Endometrial microvascular endothelial cells (primary cell): ENCODE results near the gene KIAA0319L. TPM values are rescaled to one million over a fixed set of nuclear protein-coding genes. Genes with fewer than 3 reads are reported as not detected.

Source experiments
- in situ Hi-C: cut with HindIII; loops from 2 replicates; pipeline ENCODE4 v1.10.0; 2017; ENCODE audit warnings: low sequenced_read_pairs, low pct_unique_long_range_greater_than_20kb; ENCODE audit errors: inconsistent ontology term
- total RNA-seq: library from RNA; depleted of rRNA; stranded (reverse); fragments of >200 nt; gene quantifications from one replicate; pipeline ENCODE4 v1.2.3, GENCODE V29; 2015; ENCODE audit errors: inconsistent ontology term

KIAA0319L gene
- total RNA-seq, 1 donor from 2014 or later: 40.9 TPM

GRCh38 chr1:35567947-35568558 lies 10.8 kb upstream of the KIAA0319L start:
- in situ Hi-C loops: loop anchor here (5.0 to 25.0 kb wide), 2 partner anchors 111 to 169 kb away; no protein-coding TSS in a partner anchor

GRCh38 chr1:35565742-35566133 lies 8.5 kb upstream of the KIAA0319L start:
- in situ Hi-C loops: loop anchor here (5.0 to 25.0 kb wide), 2 partner anchors 108 to 172 kb away; no protein-coding TSS in a partner anchor

- in situ Hi-C loops: loop anchor here (5.0 to 25.0 kb wide), 2 partner anchors 108 to 172 kb away; no protein-coding TSS in a partner anchor
Measured at GRCh38 chr1:35564884-35565741, 7.9 kb upstream of the KIAA0319L start.

GRCh38 chr1:35564037-35564883 lies 7.1 kb upstream of the KIAA0319L start:
- in situ Hi-C loops: loop anchor here (25.0 kb wide), 1 partner anchor 173 kb away; no protein-coding TSS in a partner anchor

- in situ Hi-C loops: loop anchor here (25.0 kb wide), 1 partner anchor 174 kb away; no protein-coding TSS in a partner anchor
Measured at GRCh38 chr1:35563166-35563565, 6.0 kb upstream of the KIAA0319L start.

- in situ Hi-C loops: loop anchor here (25.0 kb wide), 1 partner anchor 175 kb away; no protein-coding TSS in a partner anchor
Measured at GRCh38 chr1:35561972-35562680, 4.9 kb upstream of the KIAA0319L start.

GRCh38 chr1:35561297-35561971 lies 4.2 kb upstream of the KIAA0319L start:
- in situ Hi-C loops: loop anchor here (25.0 kb wide), 1 partner anchor 176 kb away; no protein-coding TSS in a partner anchor

- in situ Hi-C loops: loop anchor here (25.0 kb wide), 1 partner anchor 177 kb away; no protein-coding TSS in a partner anchor
Measured at GRCh38 chr1:35560256-35561225, 3.3 kb upstream of the KIAA0319L start.

- in situ Hi-C loops: loop anchor here (25.0 kb wide), 1 partner anchor 178 kb away; no protein-coding TSS in a partner anchor
Measured at GRCh38 chr1:35559317-35559944, 2.2 kb upstream of the KIAA0319L start.

- in situ Hi-C loops: loop anchor here (25.0 kb wide), 1 partner anchor 179 kb away; no protein-coding TSS in a partner anchor
Measured at GRCh38 chr1:35558374-35559316, 1.4 kb upstream of the KIAA0319L start.

- in situ Hi-C loops: loop anchor here (25.0 kb wide), 1 partner anchor 180 kb away; no protein-coding TSS in a partner anchor
Measured at GRCh38 chr1:35557611-35558373, 589 bp upstream of the KIAA0319L start, which contains the start of gene NCDN. TSS of gene NCDN (plus strand) at chr1:35557799. CDS start at chr1:35558191, 392 bp downstream.

GRCh38 chr1:35556484-35557117 lies 602 bp downstream of the KIAA0319L start:
- in situ Hi-C loops: loop anchor here (25.0 kb wide), 1 partner anchor 181 kb away; no protein-coding TSS in a partner anchor

- in situ Hi-C loops: loop anchor here (25.0 kb wide), 1 partner anchor 181 kb away; no protein-coding TSS in a partner anchor
Measured at GRCh38 chr1:35555601-35556477, 1.4 kb downstream of the KIAA0319L start.
